ENCODE measurements around the gene DNAH10. TPM values are rescaled to one million over a fixed set of nuclear protein-coding genes. Genes with fewer than 3 reads are reported as not detected.

Gene DNAH10
- total RNA-seq, 1 donor from 2014 or later: 0.31 TPM

DNA sequence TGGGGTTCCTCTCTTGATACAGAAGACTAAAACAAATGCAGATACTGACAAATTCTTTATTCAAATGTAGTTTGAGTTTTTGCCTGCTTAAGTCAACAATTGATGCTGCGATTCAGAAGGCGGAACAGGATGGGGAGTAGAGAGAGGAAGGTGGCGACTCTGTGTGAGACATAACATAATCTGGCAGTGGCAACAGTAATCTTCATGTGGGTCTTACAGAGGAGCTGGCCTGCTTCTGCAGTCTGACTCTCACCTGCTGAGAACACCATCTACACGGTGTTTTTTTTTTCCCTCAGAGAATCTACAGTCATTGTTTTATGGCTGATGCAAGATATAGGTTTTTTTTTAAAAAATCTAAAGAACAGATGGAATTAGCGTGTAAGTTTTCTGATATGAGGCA, 200.4 kb downstream of the DNAH10 start:
- H3K9me3 Mint-ChIP-seq: no peaks in the 10 kb centered on the region
- no peak for DNase-seq (ENCODE audit: low spot score)
- H3K36me3 Mint-ChIP-seq (ENCODE audit: low read depth): peaks cover 4% of the 10 kb centered on the region
- peaks cover 9% of the 10 kb centered on the region for H3K27me3 Mint-ChIP-seq (ENCODE audit: insufficient read depth)
- H3K27ac Mint-ChIP-seq: no peak overlapping the region
- intact Hi-C loops (cut with micrococcal nuclease): no loop called here
- no peaks in the 10 kb centered on the region for H3K4me1 Mint-ChIP-seq (ENCODE audit: low read depth)
- H3K4me3 Mint-ChIP-seq: no peak overlapping the region

- Mint-ChIP-seq H3K36me3 (ENCODE audit: low read depth) (peaks cover 7% of the 10 kb centered on the region), H3K4me3 (no peak overlapping the region), H3K27ac (no peak overlapping the region), H3K27me3 (ENCODE audit: insufficient read depth) (peaks cover 15% of the 10 kb centered on the region), H3K4me1 (ENCODE audit: low read depth) (peaks cover 4% of the 10 kb centered on the region), H3K9me3 (no peaks in the 10 kb centered on the region)
- intact Hi-C loops (cut with micrococcal nuclease): no loop called here
- no peak for DNase-seq (ENCODE audit: low spot score)
Measured at GRCh38 chr12:123963821-123964220, 201.7 kb downstream of the DNAH10 start.

DNA sequence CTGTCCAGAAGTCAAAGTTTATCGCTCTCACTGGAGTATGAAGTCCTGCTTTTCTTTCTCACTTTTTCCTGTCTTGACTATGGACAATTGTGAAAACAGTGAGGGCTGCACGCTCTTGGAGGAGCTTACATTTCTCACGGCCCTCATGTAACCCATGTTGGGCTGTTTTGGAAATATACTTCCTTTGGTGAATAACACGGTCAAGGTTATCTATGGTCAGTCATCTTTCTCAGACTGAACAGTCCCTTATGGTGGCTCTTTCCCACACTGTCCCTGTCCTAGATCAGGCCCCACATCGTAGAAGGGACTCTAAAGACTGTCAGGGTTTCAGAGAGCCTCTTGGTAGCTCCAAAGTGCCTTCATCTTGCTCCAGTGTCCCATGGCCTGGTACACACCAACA, 203.3 kb downstream of the DNAH10 start:
- Mint-ChIP-seq H3K27ac (no peak overlapping the region), H3K36me3 (ENCODE audit: low read depth) (peaks cover 7% of the 10 kb centered on the region), H3K4me3 (no peak overlapping the region), H3K9me3 (no peaks in the 10 kb centered on the region), H3K4me1 (ENCODE audit: low read depth) (peaks cover 14% of the 10 kb centered on the region), H3K27me3 (ENCODE audit: insufficient read depth) (peaks cover 20% of the 10 kb centered on the region)
- no peak for DNase-seq (ENCODE audit: low spot score)
- intact Hi-C loops (cut with micrococcal nuclease): no loop called here

DNA sequence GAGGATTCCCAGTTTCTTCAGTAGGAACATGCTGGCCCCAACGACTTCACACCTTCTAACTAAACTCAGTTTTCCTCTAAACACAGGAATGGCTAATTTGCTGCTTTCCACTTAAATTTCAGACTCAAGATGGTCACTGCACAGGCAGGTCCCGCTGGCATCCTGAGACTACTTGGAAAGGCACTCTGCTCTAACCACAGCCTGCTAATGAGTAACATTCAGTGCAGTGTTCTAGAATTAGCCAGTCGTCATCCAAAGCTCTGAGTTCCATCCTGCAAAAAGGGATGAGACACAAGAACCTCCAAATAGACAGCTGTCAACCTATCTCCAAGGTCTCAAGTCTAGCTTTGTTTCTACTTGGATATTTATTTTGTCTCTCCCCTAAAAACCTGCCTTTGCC, 204.5 kb downstream of the DNAH10 start:
- no peak overlapping the region for H3K27ac Mint-ChIP-seq
- intact Hi-C loops (cut with micrococcal nuclease): no loop called here
- no peaks in the 10 kb centered on the region for H3K9me3 Mint-ChIP-seq
- H3K4me1 Mint-ChIP-seq (ENCODE audit: low read depth): peaks cover 26% of the 10 kb centered on the region
- H3K27me3 Mint-ChIP-seq (ENCODE audit: insufficient read depth): peaks cover 19% of the 10 kb centered on the region
- no peak for DNase-seq (ENCODE audit: low spot score)
- H3K4me3 Mint-ChIP-seq: no peak overlapping the region
- peaks cover 7% of the 10 kb centered on the region for H3K36me3 Mint-ChIP-seq (ENCODE audit: low read depth)

DNA sequence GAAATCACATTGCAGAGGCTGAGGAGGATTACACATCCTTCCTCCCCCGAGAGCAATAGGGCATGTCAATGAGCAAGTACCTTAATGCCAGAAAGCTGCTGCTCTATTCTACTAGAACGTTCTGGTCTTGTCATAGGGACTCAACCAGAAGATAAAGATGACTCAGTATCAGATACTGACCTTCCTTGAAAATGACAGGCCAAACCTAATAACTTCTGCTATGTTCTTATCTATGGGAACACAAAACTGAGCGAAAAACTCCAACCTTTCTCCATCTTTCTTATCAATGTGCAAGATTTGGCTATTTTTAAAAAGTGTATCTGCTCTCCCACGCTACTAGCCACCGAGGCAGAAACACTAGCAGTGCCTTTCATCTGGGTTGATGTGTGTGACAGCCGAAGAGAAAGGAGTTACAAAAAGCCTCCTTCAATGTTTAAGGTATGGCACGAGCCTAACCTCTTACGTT, 205.1 kb downstream of the DNAH10 start:
- peaks cover 19% of the 10 kb centered on the region for H3K27me3 Mint-ChIP-seq (ENCODE audit: insufficient read depth)
- H3K4me3 Mint-ChIP-seq: no peak overlapping the region
- no peaks in the 10 kb centered on the region for H3K9me3 Mint-ChIP-seq
- H3K36me3 Mint-ChIP-seq (ENCODE audit: low read depth): peaks cover 7% of the 10 kb centered on the region
- intact Hi-C loops (cut with micrococcal nuclease): no loop called here
- DNase-seq (ENCODE audit: low spot score): no peak
- H3K27ac Mint-ChIP-seq: no peak overlapping the region
- H3K4me1 Mint-ChIP-seq (ENCODE audit: low read depth): peaks cover 27% of the 10 kb centered on the region

GRCh38 chr12:123971449-123971769, 209.3 kb downstream of the DNAH10 start:
- no peak for DNase-seq (ENCODE audit: low spot score)
- Mint-ChIP-seq H3K4me1 (ENCODE audit: low read depth) (peaks cover 51% of the 10 kb centered on the region), H3K36me3 (ENCODE audit: low read depth) (peaks cover 25% of the 10 kb centered on the region), H3K27me3 (ENCODE audit: insufficient read depth) (peaks cover 20% of the 10 kb centered on the region), H3K9me3 (no peaks in the 10 kb centered on the region), H3K27ac (peak overlapping the region; percentile 75), H3K4me3 (peak overlapping the region; percentile 91)
- intact Hi-C loops (cut with micrococcal nuclease): loop anchor here (5.0 kb wide), 3 partner anchors 339 to 801 kb away; partner anchors contain the start of genes EIF2B1, GTF2H3 and TMED2

DNA sequence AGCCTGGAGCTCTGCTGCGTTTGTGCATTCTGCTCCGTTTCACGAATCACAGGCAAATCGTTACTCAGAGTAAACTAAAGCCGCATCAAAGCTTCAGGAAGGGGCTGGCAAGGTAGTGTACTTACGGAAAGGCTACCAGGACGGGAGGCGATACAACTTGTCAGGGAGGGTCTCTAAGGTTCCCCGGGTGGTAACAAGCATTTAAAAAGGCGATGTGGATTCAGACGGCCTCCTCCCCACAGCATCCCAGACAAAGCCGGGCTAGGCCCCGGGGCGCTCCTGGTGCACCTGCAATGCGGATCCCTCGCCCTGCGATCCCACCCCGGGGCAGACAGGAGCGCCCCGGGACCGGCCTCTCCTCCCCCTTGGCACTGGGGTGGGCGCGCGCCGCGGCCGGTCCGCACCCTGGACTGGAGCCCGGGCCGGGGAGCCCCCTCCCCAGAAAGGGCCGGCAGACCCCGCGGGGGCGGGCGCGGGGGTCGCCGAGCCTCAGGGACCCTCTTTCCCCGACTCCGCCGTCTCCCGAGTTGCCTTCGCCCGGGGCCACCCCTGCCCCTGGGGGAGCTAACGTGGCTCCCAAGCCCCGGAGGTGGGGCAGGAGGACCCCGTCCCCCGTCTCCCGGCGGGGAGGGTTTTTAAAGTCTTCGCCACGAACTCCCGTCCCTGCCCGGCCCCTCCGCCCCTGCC, 209.8 kb downstream of the DNAH10 start:
- no peaks in the 10 kb centered on the region for H3K9me3 Mint-ChIP-seq
- peaks cover 53% of the 10 kb centered on the region for H3K4me1 Mint-ChIP-seq (ENCODE audit: low read depth)
- H3K36me3 Mint-ChIP-seq (ENCODE audit: low read depth): peaks cover 26% of the 10 kb centered on the region
- H3K4me3 Mint-ChIP-seq: peak overlapping the region; percentile 91
- H3K27me3 Mint-ChIP-seq (ENCODE audit: insufficient read depth): peaks cover 20% of the 10 kb centered on the region
- peak overlapping the region; percentile 75 for H3K27ac Mint-ChIP-seq
- DNase-seq (ENCODE audit: low spot score): peak; percentile 13
- intact Hi-C loops (cut with micrococcal nuclease): loop anchor here (1.0 to 5.0 kb wide), 7 partner anchors 67 to 943 kb away; partner anchors contain the start of genes EIF2B1, GTF2H3, SBNO1 and TMED2

DNA sequence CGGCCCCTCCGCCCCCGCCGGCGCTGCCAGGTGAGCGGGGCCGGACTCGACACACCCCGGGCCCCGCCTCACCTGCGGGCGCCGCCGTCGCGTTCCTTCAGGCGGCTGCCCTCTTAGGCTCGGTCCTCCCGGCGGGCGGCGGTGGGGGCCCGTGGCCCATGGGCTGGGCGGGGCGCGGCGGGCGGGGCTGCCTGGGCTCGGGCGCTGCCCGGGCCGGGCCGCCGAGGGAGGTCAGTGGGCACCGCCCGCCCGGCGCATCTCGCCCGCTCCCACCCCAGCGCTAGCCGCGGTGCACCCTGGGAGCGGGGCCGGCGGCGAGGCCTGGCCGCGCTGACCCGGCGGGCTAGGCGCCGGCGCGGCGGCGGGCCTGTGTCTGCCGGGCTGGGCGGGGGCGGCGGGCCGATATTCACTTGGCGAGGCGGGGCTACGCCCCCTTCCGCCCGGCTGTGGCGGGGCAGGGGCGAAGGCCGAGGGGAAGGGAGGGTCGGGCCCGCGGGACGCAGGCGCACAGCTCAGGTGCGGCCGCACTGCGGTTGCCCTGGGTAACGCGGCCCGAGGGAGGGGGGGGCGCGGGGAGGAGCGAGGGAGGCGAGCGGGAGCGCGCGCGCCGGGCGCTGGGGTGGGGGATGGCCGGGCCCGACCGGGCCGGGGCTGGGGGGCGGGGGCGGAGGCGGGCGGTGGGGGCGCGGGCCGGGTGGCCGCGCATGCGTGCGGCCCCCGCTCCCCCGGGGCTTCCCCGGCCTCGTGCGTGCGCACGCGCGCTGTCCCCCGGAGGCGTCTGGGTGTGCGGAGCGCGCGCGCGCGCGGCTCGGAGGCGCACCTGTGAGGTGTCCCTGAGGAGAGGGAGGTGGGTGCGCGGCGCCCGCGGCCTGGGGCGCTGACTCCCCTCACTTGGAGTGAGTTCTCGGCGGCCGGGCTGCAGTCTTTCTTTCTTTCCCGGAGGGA, 210.6 kb downstream of the DNAH10 start, which contains the start of the genes CCDC92 and ZNF664:
Gene CCDC92, minus strand, starts transcription at position 375 of the 945 bp plus-strand sequence. CDS start 28,526 bp downstream, outside the sequence.
Gene ZNF664, plus strand, starts transcription at position 759 of the 945 bp plus-strand sequence. CDS start 38,930 bp downstream, outside the sequence.
- Mint-ChIP-seq H3K27ac (peak within 1 kb of the TSS; percentile 78), H3K36me3 (ENCODE audit: low read depth) (peaks cover 20% of the 10 kb centered on the region), H3K9me3 (no peaks in the 10 kb centered on the region), H3K27me3 (ENCODE audit: insufficient read depth) (peaks cover 15% of the 10 kb centered on the region), H3K4me3 (peak within 1 kb of the TSS; percentile 91), H3K4me1 (ENCODE audit: low read depth) (peaks cover 53% of the 10 kb centered on the region)
- intact Hi-C loops (cut with micrococcal nuclease): loop anchor here (1.0 to 5.0 kb wide), 7 partner anchors 67 to 942 kb away; partner anchors contain the start of genes EIF2B1, GTF2H3, SBNO1 and TMED2
- DNase-seq (ENCODE audit: low spot score): peak; percentile 91

DNA sequence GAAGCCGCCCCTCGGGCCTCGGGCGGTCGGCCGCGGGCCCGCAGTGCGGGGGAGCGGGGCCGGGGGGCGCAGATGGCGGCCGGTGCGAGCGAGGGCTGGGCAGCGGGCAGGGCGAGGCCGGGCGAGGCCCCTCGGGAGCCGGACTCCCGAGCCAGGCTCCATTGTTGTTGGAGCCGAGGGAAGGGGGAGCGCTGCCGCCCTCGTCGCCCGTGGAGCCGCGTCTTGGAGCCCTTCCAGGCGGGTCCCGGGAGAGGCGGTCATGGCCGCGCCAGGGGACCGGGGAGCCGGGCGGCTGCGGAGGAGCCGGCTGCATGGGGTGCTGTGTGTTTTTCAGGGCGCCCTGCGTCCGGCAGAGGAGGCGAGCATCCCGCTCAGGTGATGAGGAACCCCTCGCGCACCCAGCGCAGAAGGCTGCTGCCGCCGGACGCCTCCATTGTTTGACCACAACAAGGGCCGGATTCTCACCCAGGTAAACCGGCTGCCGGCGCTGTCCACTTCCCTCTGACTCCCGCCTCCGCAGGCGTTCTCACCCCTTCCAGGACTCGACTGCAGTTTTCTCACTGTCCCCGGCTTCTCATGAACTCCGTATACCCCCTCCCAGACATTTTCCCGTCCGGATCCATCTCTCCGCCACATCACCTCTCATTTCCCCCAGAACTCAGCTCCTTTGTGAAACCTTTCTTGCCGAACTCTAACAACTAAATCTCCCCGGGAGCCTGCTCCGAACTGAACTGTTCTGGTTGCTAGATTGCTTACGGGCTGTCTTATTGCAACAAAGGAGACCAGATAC, 211.6 kb downstream of the DNAH10 start:
- intact Hi-C loops (cut with micrococcal nuclease): loop anchor here (2.0 to 5.0 kb wide), 5 partner anchors 341 to 941 kb away; partner anchors contain the start of genes EIF2B1, GTF2H3, SBNO1 and TMED2
- DNase-seq (ENCODE audit: low spot score): peak; percentile 22
- H3K4me1 Mint-ChIP-seq (ENCODE audit: low read depth): peaks cover 50% of the 10 kb centered on the region
- H3K36me3 Mint-ChIP-seq (ENCODE audit: low read depth): peaks cover 19% of the 10 kb centered on the region
- peak overlapping the region; percentile 86 for H3K4me3 Mint-ChIP-seq
- peaks cover 12% of the 10 kb centered on the region for H3K27me3 Mint-ChIP-seq (ENCODE audit: insufficient read depth)
- peak overlapping the region; percentile 78 for H3K27ac Mint-ChIP-seq
- H3K9me3 Mint-ChIP-seq: no peaks in the 10 kb centered on the region

DNA sequence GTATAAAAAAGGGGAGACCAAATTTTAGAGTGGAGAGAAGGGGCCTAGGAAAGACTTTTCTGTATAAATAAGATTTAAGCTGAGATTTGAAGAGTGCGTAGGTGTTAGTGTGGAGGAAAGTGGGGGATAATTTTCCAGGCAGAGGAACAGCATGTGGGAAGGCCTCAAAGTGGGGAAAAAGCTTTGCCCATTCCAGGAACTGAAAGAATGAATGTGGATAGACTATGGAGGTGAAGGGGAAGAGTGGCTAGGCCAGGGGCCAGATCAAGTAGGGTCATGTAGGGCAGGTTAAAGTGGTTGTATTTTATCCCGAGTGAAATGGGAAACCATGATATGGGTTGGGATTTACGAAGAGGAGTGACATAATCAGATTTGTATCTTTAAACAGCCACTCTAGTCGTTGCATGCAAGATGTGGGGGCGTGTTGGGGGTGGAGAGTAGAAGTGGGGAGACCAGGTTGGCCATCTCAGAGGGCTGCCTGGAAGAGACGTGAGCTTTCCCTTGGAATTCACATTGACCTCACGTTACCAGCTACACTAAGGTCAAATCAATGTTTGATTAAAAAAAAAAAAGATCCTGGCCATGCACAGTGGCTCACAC, 214.2 kb downstream of the DNAH10 start:
- intact Hi-C loops (cut with micrococcal nuclease): no loop called here
- no peak overlapping the region for H3K27ac Mint-ChIP-seq
- no peak overlapping the region for H3K4me3 Mint-ChIP-seq
- peaks cover 22% of the 10 kb centered on the region for H3K36me3 Mint-ChIP-seq (ENCODE audit: low read depth)
- no peaks in the 10 kb centered on the region for H3K9me3 Mint-ChIP-seq
- no peak for DNase-seq (ENCODE audit: low spot score)
- H3K27me3 Mint-ChIP-seq (ENCODE audit: insufficient read depth): peaks cover 6% of the 10 kb centered on the region
- H3K4me1 Mint-ChIP-seq (ENCODE audit: low read depth): peaks cover 30% of the 10 kb centered on the region

- Mint-ChIP-seq H3K36me3 (ENCODE audit: low read depth) (peaks cover 27% of the 10 kb centered on the region), H3K9me3 (no peaks in the 10 kb centered on the region), H3K27ac (no peak overlapping the region), H3K4me1 (ENCODE audit: low read depth) (peaks cover 23% of the 10 kb centered on the region), H3K4me3 (no peak overlapping the region), H3K27me3 (ENCODE audit: insufficient read depth) (no peaks in the 10 kb centered on the region)
- intact Hi-C loops (cut with micrococcal nuclease): no loop called here
- DNase-seq (ENCODE audit: low spot score): no peak
Measured at GRCh38 chr12:123979566-123979965, 217.5 kb downstream of the DNAH10 start.

GRCh38 chr12:123982269-123982668, 220.2 kb downstream of the DNAH10 start:
- Mint-ChIP-seq H3K36me3 (ENCODE audit: low read depth) (peaks cover 11% of the 10 kb centered on the region), H3K9me3 (no peaks in the 10 kb centered on the region), H3K4me1 (ENCODE audit: low read depth) (peaks cover 13% of the 10 kb centered on the region), H3K27me3 (ENCODE audit: insufficient read depth) (no peaks in the 10 kb centered on the region), H3K4me3 (no peak overlapping the region), H3K27ac (no peak overlapping the region)
- DNase-seq (ENCODE audit: low spot score): no peak
- intact Hi-C loops (cut with micrococcal nuclease): no loop called here

Measured in activated T-helper 1 cell treated with anti-CD3 and anti-CD28 coated beads, Interleukin-12 subunit alpha, Interleukin-12 subunit beta, Interleukin-2, Interleukin-4 antibody, amounts not matched to agents 30 ng/mL and 10 ng/mL and 1 ng/mL, durations not matched to agents 14 hours and 24 hours and 36 hours (primary cell).